ENCODE results near the gene SNTA1. TPM values are rescaled to one million over a fixed set of nuclear protein-coding genes. Genes with fewer than 3 reads are reported as not detected.

SNTA1 gene
- total and polyA plus RNA-seq, 2 of the 13 experiments (the other 11 are each of a cell fraction or from before 2014, with no cell fraction given): 16.4 to 18.3 TPM

GRCh38 chr20:33490023-33490933 is 46.7 kb upstream of the SNTA1 start, which contains the start of gene CBFA2T2 (continued):
- TF ChIP-seq ZNF280D (CRISPR knock-in tag; IDR thresholded peaks at IDR 0.05): peak; percentile 68; the same call in 1 of the 2 replicates
- TF ChIP-seq ZNF12 (CRISPR knock-in tag; IDR thresholded peaks at IDR 0.05): no peak
- TF ChIP-seq DDIT3 (CRISPR knock-in tag; IDR thresholded peaks at IDR 0.05): no peak
- TF ChIP-seq NR2F1 (CRISPR knock-in tag; IDR thresholded peaks at IDR 0.05): no peak
- TF ChIP-seq ZNF350 (CRISPR knock-in tag; IDR thresholded peaks at IDR 0.05; ENCODE audit: borderline replicate concordance, low read depth): peak; percentile 32; the same call in 1 of the 2 replicates
- TF ChIP-seq THYN1 (CRISPR knock-in tag; IDR thresholded peaks at IDR 0.05; ENCODE audit: borderline replicate concordance, low read depth): no peak
- no peak; the same call in none of the 2 replicates for TF ChIP-seq ZNF414 (CRISPR knock-in tag; IDR thresholded peaks at IDR 0.05)
- TF ChIP-seq ZNF788 (CRISPR knock-in tag; IDR thresholded peaks at IDR 0.05; ENCODE audit: borderline replicate concordance): peak; percentile 58
- no peak for TF ChIP-seq NONO (IDR thresholded peaks at IDR 0.05)
- TF ChIP-seq NONO (CRISPR knock-in tag; conservative IDR thresholded peaks at IDR 0.05): no peak; the same call in none of the 2 replicates
- TF ChIP-seq SATB2 (CRISPR knock-in tag; IDR thresholded peaks at IDR 0.05): no peak
- TF ChIP-seq MED8 (CRISPR knock-in tag; IDR thresholded peaks at IDR 0.05; ENCODE audit: insufficient replicate concordance): no peak
- TF ChIP-seq ATF5 (CRISPR knock-in tag; IDR thresholded peaks at IDR 0.05; ENCODE audit: low read depth): no peak
- peak; percentile 87; the same call in 1 of the 2 replicates for TF ChIP-seq KLF13 (CRISPR knock-in tag; IDR thresholded peaks at IDR 0.05)
- TF ChIP-seq ETS1 (CRISPR knock-in tag; IDR thresholded peaks at IDR 0.05): no peak; the same call in 1 of the 2 replicates
- no peak for TF ChIP-seq ZNF3 (CRISPR knock-in tag; IDR thresholded peaks at IDR 0.05)
- TF ChIP-seq NFYB (CRISPR knock-in tag; IDR thresholded peaks at IDR 0.05): peak; percentile 45; the same call in 1 of the 2 replicates
- TF ChIP-seq ZMYM3 (CRISPR knock-in tag; IDR thresholded peaks at IDR 0.05): peak; percentile 98
- TF ChIP-seq ZNF709 (CRISPR knock-in tag; IDR thresholded peaks at IDR 0.05): peak; percentile 96
- TF ChIP-seq MEF2D (CRISPR knock-in tag; IDR thresholded peaks at IDR 0.05): no peak
- 0 out of 2 replicates have a peak, but pooled peaks have one; percentile 15 for TF ChIP-seq HNF4G (IDR thresholded peaks at IDR 0.05; ENCODE audit: borderline replicate concordance, low read depth, low read length)
- TF ChIP-seq HNF4G (CRISPR knock-in tag; IDR thresholded peaks at IDR 0.05; ENCODE audit: borderline replicate concordance, low read depth): peak; percentile 30; the same call in 1 of the 2 replicates
- peak; percentile 65; the same call in 1 of the 2 replicates for TF ChIP-seq ZNF772 (CRISPR knock-in tag; IDR thresholded peaks at IDR 0.05)
